ENCODE results near the gene HMGB3. TPM values are rescaled to one million over a fixed set of nuclear protein-coding genes. Genes with fewer than 3 reads are reported as not detected.

HMGB3 gene
- total RNA-seq, 2 experiments from 2014 or later = 24.5 to 25.4 TPM

GRCh38 chrX:151004085-151004484, 20.9 kb downstream of the HMGB3 start:
- H3K4me3 Mint-ChIP-seq = no peak overlapping the region
- intact Hi-C loops (cut with micrococcal nuclease) = no loop called here
- TF ChIP-seq CTCF (IDR thresholded peaks at IDR 0.05) = no peak
- DNase-seq (no peak), ATAC-seq (no peak)
- ChIA-PET POLR2A (no interaction called here), CTCF (no interaction called here)
- H3K27me3 Mint-ChIP-seq = peaks cover 1% of the 10 kb centered on the region
- H3K36me3 Mint-ChIP-seq (ENCODE audit: low read depth) = no peaks in the 10 kb centered on the region
- H3K9me3 Mint-ChIP-seq = no peaks in the 10 kb centered on the region
- no peak overlapping the region for H3K27ac Mint-ChIP-seq
- no peaks in the 10 kb centered on the region for H3K4me1 Mint-ChIP-seq (ENCODE audit: low read depth)

- H3K4me1 Mint-ChIP-seq (ENCODE audit: low read depth) = no peaks in the 10 kb centered on the region
- ATAC-seq = no peak
- intact Hi-C loops (cut with micrococcal nuclease) = no loop called here
- CTCF ChIA-PET = no interaction called here
- no peak overlapping the region for H3K4me3 Mint-ChIP-seq
- H3K9me3 Mint-ChIP-seq = no peaks in the 10 kb centered on the region
- H3K27ac Mint-ChIP-seq = no peak overlapping the region
- no peak for DNase-seq
- no peaks in the 10 kb centered on the region for H3K36me3 Mint-ChIP-seq (ENCODE audit: low read depth)
- H3K27me3 Mint-ChIP-seq = peaks cover 1% of the 10 kb centered on the region
- POLR2A ChIA-PET = no interaction called here
- no peak for TF ChIP-seq CTCF (IDR thresholded peaks at IDR 0.05)
Measured at GRCh38 chrX:151006410-151007109, 23.4 kb downstream of the HMGB3 start.

GRCh38 chrX:151009582-151009981, 26.4 kb downstream of the HMGB3 start:
- H3K4me1 Mint-ChIP-seq (ENCODE audit: low read depth) = no peaks in the 10 kb centered on the region
- intact Hi-C loops (cut with micrococcal nuclease) = no loop called here
- no peak overlapping the region for H3K27ac Mint-ChIP-seq
- no peak overlapping the region for H3K4me3 Mint-ChIP-seq
- DNase-seq = no peak
- ATAC-seq = no peak
- no peaks in the 10 kb centered on the region for H3K9me3 Mint-ChIP-seq
- ChIA-PET CTCF (no interaction called here), POLR2A (no interaction called here)
- TF ChIP-seq CTCF (IDR thresholded peaks at IDR 0.05) = no peak
- H3K36me3 Mint-ChIP-seq (ENCODE audit: low read depth) = no peaks in the 10 kb centered on the region
- H3K27me3 Mint-ChIP-seq = peaks cover 1% of the 10 kb centered on the region

GRCh38 chrX:151013164-151013743, 30.1 kb downstream of the HMGB3 start:
- DNase-seq (no peak), ATAC-seq (no peak)
- no peaks in the 10 kb centered on the region for H3K36me3 Mint-ChIP-seq (ENCODE audit: low read depth)
- no peaks in the 10 kb centered on the region for H3K9me3 Mint-ChIP-seq
- H3K27ac Mint-ChIP-seq = no peak overlapping the region
- ChIA-PET POLR2A (no interaction called here), CTCF (no interaction called here)
- intact Hi-C loops (cut with micrococcal nuclease) = no loop called here
- H3K4me1 Mint-ChIP-seq (ENCODE audit: low read depth) = no peaks in the 10 kb centered on the region
- no peak for TF ChIP-seq CTCF (IDR thresholded peaks at IDR 0.05)
- no peaks in the 10 kb centered on the region for H3K27me3 Mint-ChIP-seq
- no peak overlapping the region for H3K4me3 Mint-ChIP-seq

GRCh38 chrX:151015684-151016083, 32.5 kb downstream of the HMGB3 start:
- ATAC-seq = no peak
- no peak overlapping the region for H3K4me3 Mint-ChIP-seq

More at GRCh38 chrX:151015684-151016083, 32.5 kb downstream of the HMGB3 start:
- Mint-ChIP-seq H3K4me1 (ENCODE audit: low read depth) (no peaks in the 10 kb centered on the region), H3K36me3 (ENCODE audit: low read depth) (no peaks in the 10 kb centered on the region), H3K27me3 (no peaks in the 10 kb centered on the region), H3K27ac (no peak overlapping the region), H3K9me3 (no peaks in the 10 kb centered on the region)
- intact Hi-C loops (cut with micrococcal nuclease) = no loop called here
- DNase-seq = no peak
- no peak for TF ChIP-seq CTCF (IDR thresholded peaks at IDR 0.05)
- ChIA-PET CTCF (no interaction called here), POLR2A (no interaction called here)

Measured in activated CD8-positive, alpha-beta T cell treated with anti-CD3 and anti-CD28 coated beads for 36 hours (primary cell).